Left renal cortex interstitium (tissue), 4 donors: ENCODE measurements around the gene SLC6A1. TPM values are rescaled to one million over a fixed set of nuclear protein-coding genes. Genes with fewer than 3 reads are reported as not detected.

ENCODE experiments used
- DNase-seq, 4 donors: peaks; one replicate each; pipeline ENCODE4 v3.0.0-alpha.2; 2013; ENCODE audit warnings: low read depth in 4 of 4, low spot score in 2 of 4, missing footprints in 1 of 4
- polyA plus RNA-seq, 4 donors: library from polyadenylated mRNA; unstranded; fragments of 120-200 nt; gene quantifications; one replicate each; pipeline ENCODE4 v1.2.1, GENCODE V29; 2013; ENCODE audit not compliant: insufficient read length in 4 of 4

Gene SLC6A1
- polyA plus RNA-seq, 4 donors, result 0.78 to 1.7 (median 1.1) TPM

DNA sequence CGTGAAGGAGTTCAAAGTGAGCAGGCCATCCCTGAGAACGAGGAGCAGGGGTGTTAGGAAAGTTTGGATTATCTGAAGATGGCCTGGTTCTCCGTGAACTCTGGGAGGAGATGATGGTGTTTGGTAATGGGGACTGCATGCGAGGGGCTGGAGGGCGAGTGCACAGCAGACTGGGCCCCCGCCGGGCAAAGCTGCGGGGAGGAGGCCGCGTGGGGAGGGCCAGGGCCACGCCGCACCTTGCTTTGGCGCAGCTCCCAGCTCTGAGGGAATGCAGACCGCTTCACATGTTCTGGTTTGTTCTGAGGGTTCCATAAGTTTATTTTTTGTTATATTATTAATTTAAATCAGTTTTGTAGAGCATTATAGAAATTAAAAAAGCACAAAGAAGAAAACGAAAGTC lies 22.2 kb downstream of the SLC6A1 start:
- no peak for DNase-seq

- no peak for DNase-seq
Observed at GRCh38 chr3:11015369-11015768, 22.8 kb downstream of the SLC6A1 start.

DNA sequence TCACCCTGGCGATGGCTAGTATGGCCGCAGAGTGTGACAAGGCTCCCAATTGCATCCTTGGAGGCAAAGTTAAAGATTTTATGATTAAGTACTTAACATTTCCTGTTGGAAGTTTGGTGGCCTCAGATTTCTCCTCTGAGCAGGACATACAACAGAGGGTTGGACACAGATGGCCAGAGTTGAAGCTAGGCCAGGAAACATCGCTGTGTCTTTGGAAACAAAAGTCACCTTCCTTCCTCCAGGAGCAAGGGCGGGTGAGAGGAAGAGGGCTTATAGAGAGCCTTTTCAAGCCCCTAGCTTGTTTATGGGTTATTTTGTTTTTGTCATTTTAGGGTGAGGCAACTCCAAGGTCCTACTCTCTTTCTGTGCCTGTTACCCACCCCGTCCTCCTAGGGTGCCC lies 24.2 kb downstream of the SLC6A1 start:
- no peak for DNase-seq

- no peak for DNase-seq
Observed at GRCh38 chr3:11019116-11019819, 26.7 kb downstream of the SLC6A1 start.

GRCh38 chr3:11020764-11021163 lies 28.2 kb downstream of the SLC6A1 start:
- no peak for DNase-seq

GRCh38 chr3:11021611-11022011 lies 29.1 kb downstream of the SLC6A1 start:
- DNase-seq, result no peak

- no peak for DNase-seq
Observed at GRCh38 chr3:11022115-11022514, 29.6 kb downstream of the SLC6A1 start.

GRCh38 chr3:11024181-11024580 lies 31.6 kb downstream of the SLC6A1 start:
- no peak for DNase-seq

DNA sequence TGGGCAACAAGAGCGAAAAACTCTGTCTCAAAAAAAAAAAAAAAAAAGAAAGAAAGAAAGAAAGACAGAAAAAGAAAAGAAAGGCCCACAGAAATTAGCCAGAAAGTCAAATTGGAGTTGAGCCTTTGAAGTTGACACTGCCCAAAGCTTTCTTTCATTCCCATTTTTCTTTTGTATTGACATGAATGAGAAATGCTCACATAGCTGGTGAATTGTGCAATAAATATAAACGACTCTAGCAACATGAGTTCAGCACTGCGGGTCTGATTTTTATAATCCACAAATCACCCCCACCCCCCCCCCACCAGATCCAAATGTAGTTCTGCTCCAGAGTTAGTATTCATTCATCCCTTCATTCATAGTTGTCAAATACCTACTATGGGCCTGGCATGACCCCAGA lies 37.4 kb downstream of the SLC6A1 start:
- DNase-seq, result no peak

- DNase-seq, result no peak
Observed at GRCh38 chr3:11033871-11034270, 41.3 kb downstream of the SLC6A1 start.

- DNase-seq, result no peak
Observed at GRCh38 chr3:11034309-11034985, 41.9 kb downstream of the SLC6A1 start.

GRCh38 chr3:11035757-11036505 lies 43.4 kb downstream of the SLC6A1 start:
- DNase-seq, result no peak

DNA sequence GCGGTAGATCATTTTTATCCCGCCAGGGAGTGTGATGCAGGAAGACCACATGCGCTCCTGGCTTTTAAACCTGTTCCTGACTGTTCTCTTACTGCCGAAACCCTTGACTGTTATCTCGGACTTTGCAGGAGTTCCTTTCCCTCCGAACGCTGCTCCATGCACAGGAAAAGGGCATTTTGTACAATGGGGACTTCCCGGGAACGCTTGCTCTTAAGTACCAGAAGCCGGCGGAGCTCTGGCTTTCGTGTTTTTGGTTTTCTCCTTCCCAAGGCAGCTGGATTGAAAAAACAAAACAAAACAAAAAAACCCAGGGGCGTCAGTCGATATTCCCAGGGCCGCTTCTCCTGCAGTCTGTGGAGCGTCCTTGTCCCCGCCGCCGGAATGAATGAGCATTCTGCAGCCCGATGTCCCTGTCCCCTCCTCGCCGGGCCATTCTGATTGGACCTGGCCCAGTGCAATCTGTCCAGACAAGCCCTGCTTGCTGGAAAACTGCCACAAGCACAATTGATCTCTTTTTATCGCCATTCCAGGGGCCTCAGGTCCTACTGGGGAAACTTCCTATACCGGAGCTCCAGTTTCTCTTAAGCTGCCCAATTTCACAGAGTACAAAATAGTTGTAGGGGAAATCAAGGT lies 44.8 kb downstream of the SLC6A1 start:
- no peak for DNase-seq

- DNase-seq, result no peak
Observed at GRCh38 chr3:11037976-11038375, 45.4 kb downstream of the SLC6A1 start.

- DNase-seq, result no peak
Observed at GRCh38 chr3:11045536-11045935, 53.0 kb downstream of the SLC6A1 start.

GRCh38 chr3:11047500-11047899 lies 55.0 kb downstream of the SLC6A1 start:
- no peak for DNase-seq

GRCh38 chr3:11050666-11051323 lies 58.2 kb downstream of the SLC6A1 start:
- no peak for DNase-seq

DNA sequence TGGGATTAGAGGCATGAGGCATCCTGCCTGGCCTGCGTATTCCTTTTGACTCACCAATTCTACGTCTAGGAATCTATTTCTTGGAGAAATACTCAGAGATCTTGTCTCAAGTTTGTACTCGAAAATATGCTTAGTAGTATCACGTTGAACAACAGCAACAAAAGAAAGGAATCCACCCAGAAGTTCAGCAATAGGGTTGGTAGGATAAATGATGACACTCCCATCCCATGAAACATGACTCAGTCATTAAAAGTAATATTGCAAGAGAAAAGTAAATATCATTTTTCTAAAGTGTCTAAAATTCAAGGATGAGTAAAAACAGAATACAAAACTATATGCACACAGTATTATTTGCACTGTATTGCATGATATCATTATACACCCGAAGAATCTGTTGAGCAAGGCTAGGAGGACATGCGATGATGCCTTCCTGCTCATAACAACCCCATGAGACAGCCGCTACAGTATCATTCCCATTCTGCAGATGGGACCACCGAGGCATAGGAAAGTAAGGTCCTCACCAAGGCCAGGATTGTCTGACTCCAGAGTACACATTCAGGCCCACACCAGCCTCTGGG lies 61.5 kb downstream of the SLC6A1 start:
- DNase-seq, result no peak

GRCh38 chr3:11054739-11055438 lies 62.3 kb downstream of the SLC6A1 start:
- no peak for DNase-seq

- DNase-seq, result no peak
Observed at GRCh38 chr3:11055496-11055895, 62.9 kb downstream of the SLC6A1 start.
